Fibroblast of lung (primary cell): ENCODE results near the gene ASXL2. TPM values are rescaled to one million over a fixed set of nuclear protein-coding genes. Genes with fewer than 3 reads are reported as not detected.

Experiments
- DNase-seq, 2 donors: peaks; one replicate each; pipeline versions ENCODE4 v3.0.0 to v3.0.0-alpha.2; 2010; ENCODE audit warnings: low read depth in 2 of 2
- H2AFZ ChIP-seq: 2 replicates; pipeline ENCODE4 v1.5.1; 2012; ENCODE audit warnings: low read length, control low read depth, inconsistent platforms
- H3K27ac ChIP-seq: 2 replicates; pipeline ENCODE4 v1.5.1; 2011; ENCODE audit warnings: low read length, control low read depth; ENCODE audit not compliant: insufficient read depth
- H3K27me3 ChIP-seq: 2 replicates; pipeline ENCODE4 v1.5.1; 2011; ENCODE audit warnings: mild to moderate bottlenecking, low read length; ENCODE audit not compliant: control insufficient read depth, insufficient read depth
- H3K36me3 ChIP-seq: 2 replicates; pipeline ENCODE4 v1.5.1; 2011; ENCODE audit warnings: low read length; ENCODE audit not compliant: control insufficient read depth, insufficient read depth
- H3K4me1 ChIP-seq: 2 replicates; pipeline ENCODE4 v1.5.1; 2011; ENCODE audit warnings: low read length; ENCODE audit not compliant: control insufficient read depth, insufficient read depth; ENCODE audit errors: extremely low read depth
- H3K4me2 ChIP-seq: 2 replicates; pipeline ENCODE4 v1.5.1; 2011; ENCODE audit warnings: low read length, control low read depth; ENCODE audit not compliant: insufficient read depth; ENCODE audit errors: extremely low read depth
- H3K4me3 ChIP-seq, 4 experiments: fragments of 200-600 bp in 1 of 4; sonication (generic) in 1 of 4; replicated peaks in 1 of 4; 2 replicates each; pipeline ENCODE4 v1.5.1; 2011 to 2016; ENCODE audit warnings: low read length in 4 of 4, low read depth in 3 of 4, mild to moderate bottlenecking in 3 of 4, control low read depth in 2 of 4, inconsistent platforms in 1 of 4, mixed read lengths in 1 of 4; ENCODE audit not compliant: insufficient read depth in 1 of 4; ENCODE audit errors: control extremely low read depth in 1 of 4
- H3K79me2 ChIP-seq: 2 replicates; pipeline ENCODE4 v1.5.1; 2012; ENCODE audit warnings: mild to moderate bottlenecking, low read length, inconsistent platforms; ENCODE audit not compliant: control insufficient read depth, insufficient read depth
- H3K9ac ChIP-seq: 2 replicates; pipeline ENCODE4 v1.5.1; 2011; ENCODE audit warnings: mild to moderate bottlenecking, low read length, control low read depth; ENCODE audit not compliant: insufficient read depth
- H3K9me3 ChIP-seq: 2 replicates; pipeline ENCODE4 v1.5.1; 2012; ENCODE audit warnings: low read depth, low read length; ENCODE audit not compliant: control insufficient read depth, insufficient read depth
- H4K20me1 ChIP-seq: 2 replicates; pipeline ENCODE4 v1.5.1; 2011; ENCODE audit warnings: low read length; ENCODE audit not compliant: control insufficient read depth, insufficient read depth; ENCODE audit errors: extremely low read depth
- EZH2 ChIP-seq: IDR thresholded peaks from 2 replicates; pipeline ENCODE4 v1.5.1; 2012; ENCODE audit warnings: low read length, control low read depth, mild to moderate bottlenecking; ENCODE audit errors: missing control alignments
- polyA plus RNA-seq, 2 donors: library from polyadenylated mRNA; depleted of rRNA in 1 of 2; stranded (reverse) in 1 of 2; unstranded in 1 of 2; fragments of >200 nt; gene quantifications; 2 replicates each; pipeline ENCODE4 v1.2.1, GENCODE V29; 2011 to 2012; ENCODE audit warnings: missing spikeins in 1 of 2
- total RNA-seq: library from RNA; depleted of rRNA; stranded (reverse); fragments of >200 nt; gene quantifications from 2 replicates; pipeline ENCODE4 v1.2.1, GENCODE V29; 2014
- TF ChIP-seq, protein P1 (sequence below), 2 donors: IDR thresholded peaks in 1 of 2; conservative IDR thresholded peaks in 1 of 2; 1 replicate in 1 of 2; 2 replicates in 1 of 2; pipeline ENCODE4 v1.5.1; 2011 to 2012; ENCODE audit warnings: low read length in 2 of 2, control low read depth in 1 of 2, inconsistent platforms in 1 of 2, low read depth in 1 of 2, mild to moderate bottlenecking in 1 of 2

Gene ASXL2
- total and polyA plus RNA-seq, 2 donors (not counting 1 experiment from before 2014, with no cell fraction given), result 5.9 to 16.6 TPM

DNA sequence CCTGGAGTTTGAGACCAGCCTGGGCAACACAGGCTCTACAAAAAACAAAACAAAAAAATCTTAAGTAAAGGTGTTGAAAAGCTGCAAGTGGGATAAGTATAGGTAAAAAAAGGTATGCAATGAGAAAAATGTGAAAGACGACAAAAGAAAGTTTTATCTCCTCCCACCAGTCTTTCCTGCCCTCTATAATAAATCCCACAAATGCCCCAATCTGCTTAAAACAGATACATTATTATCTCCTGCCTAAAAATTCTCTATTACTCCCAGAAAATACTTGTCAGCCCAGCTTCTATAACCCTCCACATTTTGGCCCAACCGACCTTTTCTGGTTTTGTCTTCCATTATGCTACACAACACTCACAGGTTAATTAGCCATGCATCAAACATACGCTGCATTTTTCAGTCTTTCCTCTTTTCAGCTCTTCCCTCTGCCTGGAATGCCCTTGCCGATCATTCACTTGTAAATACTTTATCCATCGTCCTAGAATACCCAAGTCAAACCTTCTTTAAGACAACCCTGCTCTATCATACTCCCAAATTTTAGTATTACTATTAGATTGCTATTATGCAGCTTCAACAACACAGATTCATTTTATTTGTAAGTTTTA is 10.8 kb downstream of the ASXL2 start:
- no peak overlapping the region for H3K4me3 ChIP-seq
- H3K9ac ChIP-seq, result no peak overlapping the region
- no peaks in the 10 kb centered on the region for H3K9me3 ChIP-seq
- peaks cover 38% of the 10 kb centered on the region for H3K79me2 ChIP-seq
- H3K27ac ChIP-seq, result no peak overlapping the region
- H2AFZ ChIP-seq, result no peak overlapping the region
- no peak overlapping the region for H3K4me2 ChIP-seq
- H3K36me3 ChIP-seq, result peaks cover 2% of the 10 kb centered on the region
- DNase-seq, result no peak
- no peaks in the 10 kb centered on the region for H4K20me1 ChIP-seq
- no peaks in the 10 kb centered on the region for H3K4me1 ChIP-seq
- TF ChIP-seq, protein P1, sequence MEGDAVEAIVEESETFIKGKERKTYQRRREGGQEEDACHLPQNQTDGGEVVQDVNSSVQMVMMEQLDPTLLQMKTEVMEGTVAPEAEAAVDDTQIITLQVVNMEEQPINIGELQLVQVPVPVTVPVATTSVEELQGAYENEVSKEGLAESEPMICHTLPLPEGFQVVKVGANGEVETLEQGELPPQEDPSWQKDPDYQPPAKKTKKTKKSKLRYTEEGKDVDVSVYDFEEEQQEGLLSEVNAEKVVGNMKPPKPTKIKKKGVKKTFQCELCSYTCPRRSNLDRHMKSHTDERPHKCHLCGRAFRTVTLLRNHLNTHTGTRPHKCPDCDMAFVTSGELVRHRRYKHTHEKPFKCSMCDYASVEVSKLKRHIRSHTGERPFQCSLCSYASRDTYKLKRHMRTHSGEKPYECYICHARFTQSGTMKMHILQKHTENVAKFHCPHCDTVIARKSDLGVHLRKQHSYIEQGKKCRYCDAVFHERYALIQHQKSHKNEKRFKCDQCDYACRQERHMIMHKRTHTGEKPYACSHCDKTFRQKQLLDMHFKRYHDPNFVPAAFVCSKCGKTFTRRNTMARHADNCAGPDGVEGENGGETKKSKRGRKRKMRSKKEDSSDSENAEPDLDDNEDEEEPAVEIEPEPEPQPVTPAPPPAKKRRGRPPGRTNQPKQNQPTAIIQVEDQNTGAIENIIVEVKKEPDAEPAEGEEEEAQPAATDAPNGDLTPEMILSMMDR (conservative IDR thresholded peaks at IDR 0.05 in 1 of 2, IDR thresholded peaks at IDR 0.05 in 1 of 2; ENCODE audit: low read depth in 1 of 2, low read length in 2 of 2), result no peak
- TF ChIP-seq EZH2, result no peak
- H3K27me3 ChIP-seq, result no peaks in the 10 kb centered on the region

DNA sequence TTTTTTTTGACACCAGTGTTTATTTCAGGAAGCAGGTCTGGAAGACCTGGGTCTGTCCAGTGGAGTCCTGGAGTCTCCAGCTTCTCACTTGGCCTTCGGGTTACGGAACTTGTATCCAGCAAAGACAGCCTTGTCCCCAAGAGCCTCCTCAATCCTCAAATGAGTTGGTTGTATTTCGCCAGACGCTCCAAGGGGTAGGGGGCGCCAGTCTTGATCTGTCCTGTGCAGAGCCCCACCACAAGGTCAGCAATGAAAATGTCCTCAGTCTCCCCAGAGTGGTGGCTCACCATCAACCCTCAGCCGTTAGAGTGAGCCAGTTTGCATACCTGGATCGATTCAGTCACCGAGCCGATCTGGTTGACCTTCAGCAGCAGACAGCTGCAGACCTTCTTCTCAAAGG is 21.9 kb downstream of the ASXL2 start:
- Histone ChIP-seq H3K79me2 (peaks cover 32% of the 10 kb centered on the region), H4K20me1 (peaks cover 2% of the 10 kb centered on the region)
- TF ChIP-seq, protein P1 (conservative IDR thresholded peaks at IDR 0.05 in 1 of 2, IDR thresholded peaks at IDR 0.05 in 1 of 2; ENCODE audit: low read depth in 1 of 2, low read length in 2 of 2), result no peak
- TF ChIP-seq EZH2, result no peak

DNA sequence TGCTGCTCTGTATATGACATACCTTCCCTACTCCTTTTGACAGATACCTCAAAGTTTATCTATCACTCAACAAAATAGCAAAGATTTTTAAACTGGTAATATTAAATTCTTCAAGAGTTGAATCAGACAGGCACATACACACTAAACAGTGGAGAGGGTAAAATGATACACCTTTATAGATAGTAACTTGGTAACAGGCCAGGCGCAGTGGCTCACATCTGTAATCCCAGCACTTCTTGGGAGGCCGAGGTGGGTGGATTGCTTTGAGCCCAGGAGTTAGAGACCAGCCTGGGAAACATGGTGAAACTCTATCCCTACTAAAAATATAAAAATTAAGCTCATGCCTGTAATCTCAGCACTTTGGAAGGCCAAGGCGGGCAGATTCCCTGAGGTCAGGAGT is 23.2 kb downstream of the ASXL2 start:
- Histone ChIP-seq H2AFZ (no peak overlapping the region), H3K36me3 (no peaks in the 10 kb centered on the region), H3K4me3 (no peak overlapping the region), H3K79me2 (peaks cover 28% of the 10 kb centered on the region), H3K4me1 (no peaks in the 10 kb centered on the region), H3K27ac (no peak overlapping the region), H3K4me2 (no peak overlapping the region), H3K9ac (no peak overlapping the region), H3K9me3 (no peaks in the 10 kb centered on the region), H4K20me1 (peaks cover 2% of the 10 kb centered on the region), H3K27me3 (no peaks in the 10 kb centered on the region)
- TF ChIP-seq, protein P1 (conservative IDR thresholded peaks at IDR 0.05 in 1 of 2, IDR thresholded peaks at IDR 0.05 in 1 of 2; ENCODE audit: low read depth in 1 of 2, low read length in 2 of 2), result no peak
- TF ChIP-seq EZH2, result no peak
- DNase-seq, result no peak

More for the DNA sequence above, 21.9 kb downstream of the ASXL2 start:
- no peak overlapping the region for H3K4me3 ChIP-seq
- H3K27me3 ChIP-seq, result no peaks in the 10 kb centered on the region
- DNase-seq, result no peak
- H3K4me2 ChIP-seq, result no peak overlapping the region
- H2AFZ ChIP-seq, result no peak overlapping the region
- no peaks in the 10 kb centered on the region for H3K36me3 ChIP-seq
- H3K9me3 ChIP-seq, result no peaks in the 10 kb centered on the region
- no peak overlapping the region for H3K9ac ChIP-seq
- no peak overlapping the region for H3K27ac ChIP-seq
- no peaks in the 10 kb centered on the region for H3K4me1 ChIP-seq
